K562 (cell line): Measurements from ENCODE around the gene AMIGO1. TPM values are rescaled to one million over a fixed set of nuclear protein-coding genes. Genes with fewer than 3 reads are reported as not detected.
A peak's percentile ranks its signal among the peaks of the same experiment; 100 is the strongest.

ENCODE experiments used
- CEBPZ ChIP-seq: fragments of 150-350 bp; IDR thresholded peaks from 2 replicates; pipeline ENCODE4 v1.6.1; 2014; ENCODE audit warnings: low read depth, mild to moderate bottlenecking, low read length, borderline replicate concordance
- ELK1 ChIP-seq: sonication (generic); formaldehyde crosslinking; IDR thresholded peaks from 2 replicates; pipeline ENCODE4 v1.8.1; 2022; ENCODE audit warnings: missing genetic modification reagents
- ESRRB ChIP-seq: fragments of 250-450 bp; sonication (Bioruptor Pico); IDR thresholded peaks from 2 replicates; pipeline ENCODE4 v1.5.0; 2020; ENCODE audit warnings: mild to moderate bottlenecking, moderate library complexity, borderline replicate concordance
- FOXJ2 ChIP-seq: fragments of 200-800 bp; sonication (Bioruptor generic); IDR thresholded peaks from 2 replicates; pipeline ENCODE4 v1.6.1; 2016; ENCODE audit warnings: missing genetic modification characterization, missing compliant biosample characterization
- HDAC1 ChIP-seq, 2 experiments: fragments of 450-650 bp; IDR thresholded peaks; 2 replicates each; pipeline ENCODE4 v1.6.1; 2016 to 2017; ENCODE audit warnings: inconsistent platforms in 1 of 2, mild to moderate bottlenecking in 1 of 2, moderate library complexity in 1 of 2
- HIVEP1 ChIP-seq: fragments of 250-450 bp; sonication (Bioruptor Pico); IDR thresholded peaks from 2 replicates; pipeline ENCODE4 v1.4.0; 2020; ENCODE audit warnings: mild to moderate bottlenecking
- HNRNPH1 ChIP-seq: fragments of 200-400 bp; formaldehyde crosslinking; optimal IDR thresholded peaks from 2 replicates; pipeline ENCODE3; 2017; ENCODE audit warnings: low read depth, mild to moderate bottlenecking, low read length, moderate library complexity
- HOMEZ ChIP-seq: fragments of 250-450 bp; sonication (Bioruptor Pico); IDR thresholded peaks from 2 replicates; pipeline ENCODE4 v1.4.0; 2020; ENCODE audit warnings: mild to moderate bottlenecking, moderate library complexity
- MAX ChIP-seq: sonication (generic); formaldehyde crosslinking; IDR thresholded peaks from 2 replicates; pipeline ENCODE4 v1.9.0; 2022; ENCODE audit warnings: mild to moderate bottlenecking, missing genetic modification reagents
- MBD2 ChIP-seq: sonication (generic); IDR thresholded peaks from 2 replicates; pipeline ENCODE4 v1.6.1; 2016; ENCODE audit warnings: low read depth, borderline replicate concordance
- NCOA4 ChIP-seq: fragments of 450-650 bp; IDR thresholded peaks from 2 replicates; pipeline ENCODE4 v1.6.1; 2018; ENCODE audit warnings: mild to moderate bottlenecking; ENCODE audit not compliant: partially characterized antibody
- NFE2 ChIP-seq: IDR thresholded peaks from 2 replicates; pipeline ENCODE4 v1.6.1; 2014; ENCODE audit warnings: antibody characterized with exemption, low read depth
- NFYB ChIP-seq: IDR thresholded peaks from 2 replicates; pipeline ENCODE4 v1.6.1; 2011; ENCODE audit warnings: mild to moderate bottlenecking, moderate library complexity; ENCODE audit not compliant: insufficient read length; ENCODE audit errors: extremely low read depth
- PHF21A ChIP-seq: fragments of 450-650 bp; IDR thresholded peaks from 2 replicates; pipeline ENCODE4 v1.6.1; 2017; ENCODE audit warnings: low read depth, borderline replicate concordance
- SMARCC2 ChIP-seq: fragments of 450-650 bp; IDR thresholded peaks from 2 replicates; pipeline ENCODE4 v1.6.1; 2017; ENCODE audit warnings: antibody characterized with exemption, moderate library complexity, mild to moderate bottlenecking, low read depth
- XRCC5 ChIP-seq: fragments of 200-400 bp; formaldehyde crosslinking; IDR thresholded peaks from 2 replicates; pipeline ENCODE4 v1.6.1; 2017; ENCODE audit warnings: low read depth, mild to moderate bottlenecking, low read length
- YBX1 ChIP-seq: fragments of 450-650 bp; IDR thresholded peaks from 2 replicates; pipeline ENCODE4 v1.7.1; 2016; ENCODE audit warnings: mild to moderate bottlenecking
- YY1 ChIP-seq, 3 experiments: IDR thresholded peaks; 2 replicates each; pipeline ENCODE4 v1.6.1; 2011; ENCODE audit warnings: low read length in 2 of 3, mild to moderate bottlenecking in 2 of 3, moderate library complexity in 2 of 3, borderline replicate concordance in 1 of 3, control low read depth in 1 of 3, low read depth in 1 of 3; ENCODE audit not compliant: insufficient read depth in 3 of 3, insufficient replicate concordance in 2 of 3, control insufficient read depth in 1 of 3, insufficient read length in 1 of 3; ENCODE audit errors: extremely low read depth in 1 of 3
- ZNF165 ChIP-seq: fragments of 250-450 bp; sonication (Bioruptor Pico); IDR thresholded peaks from 2 replicates; pipeline ENCODE4 v1.4.0; 2020; ENCODE audit warnings: borderline replicate concordance
- ZNF282 ChIP-seq: sonication (generic); formaldehyde crosslinking; IDR thresholded peaks from 2 replicates; pipeline ENCODE4 v1.8.1; 2023; ENCODE audit warnings: missing genetic modification reagents
- ZNF695 ChIP-seq: fragments of 450-650 bp; formaldehyde crosslinking; IDR thresholded peaks from 2 replicates; pipeline ENCODE4 v1.4.0; 2020; ENCODE audit warnings: mild to moderate bottlenecking, moderate library complexity
- polyA plus RNA-seq, 8 experiments: library from polyadenylated mRNA; depleted of rRNA in 4 of 8; stranded (reverse) in 5 of 8; unstranded in 3 of 8; fragments of >200 nt; fragmentation: Nextera tagmentation in 2 of 8; fragmentation: Illumina TruSeq in 1 of 8; extraction: Ambion mirVana in 2 of 8; extraction: Trizol in 1 of 8; gene quantifications; 2 replicates each; pipeline versions ENCODE4 v1.2.1 to v1.2.3, GENCODE V29; 2011 to 2014; ENCODE audit warnings: inconsistent platforms in 1 of 8, missing spikeins in 1 of 8
- total RNA-seq, 7 experiments: library from RNA; depleted of rRNA in 6 of 7; stranded (reverse); fragments of >200 nt in 6 of 7; fragmentation: Illumina TruSeq in 2 of 7; extraction: Trizol in 2 of 7; gene quantifications; 2 replicates each; pipeline versions ENCODE4 v1.2.1 to v1.2.3, GENCODE V29; 2011 to 2021; ENCODE audit warnings: low replicate concordance in 1 of 7

Gene AMIGO1
- total and polyA plus RNA-seq, 9 of the 15 experiments (the other 6 are each of a cell fraction or from before 2014, with no cell fraction given): 0.24 to 1.0 (median 0.54) TPM

GRCh38 chr1:109548321-109549267, 39.1 kb upstream of the AMIGO1 start, which contains the start of gene GNAI3 (continued):
- TF ChIP-seq ELK1 (CRISPR knock-in tag): no peak
- no peak for TF ChIP-seq YBX1
- TF ChIP-seq ZNF165 (CRISPR knock-in tag): no peak; the same call in 1 of the 2 replicates
- peak; percentile 73 for TF ChIP-seq MAX (CRISPR knock-in tag)
- no peak for TF ChIP-seq NFYB
- TF ChIP-seq MBD2: peak; percentile 76
- TF ChIP-seq XRCC5: peak; percentile 59; the same call in 1 of the 2 replicates
- no peak for TF ChIP-seq HIVEP1
- peak; percentile 46; the same call in 1 of the 2 replicates for TF ChIP-seq FOXJ2 (tag)
- TF ChIP-seq SMARCC2: no peak
- peak in 2 of 3 experiments; percentile 69 to 75 for TF ChIP-seq YY1 (IDR thresholded peaks at IDR 0.05; ENCODE audit: borderline replicate concordance in 1 of 3, control insufficient read depth in 1 of 3, extremely low read depth in 1 of 3, insufficient read depth in 3 of 3, insufficient read length in 1 of 3, insufficient replicate concordance in 2 of 3, low read depth in 1 of 3, low read length in 2 of 3)
- no peak for TF ChIP-seq HOMEZ (CRISPR knock-in tag)
- no peak for TF ChIP-seq HNRNPH1
- no peak for TF ChIP-seq NCOA4
- no peak for TF ChIP-seq CEBPZ
- TF ChIP-seq ESRRB (CRISPR knock-in tag): no peak
- peak; percentile 64; the same call in 1 of the 2 replicates for TF ChIP-seq ZNF282 (CRISPR knock-in tag)
- no peak for TF ChIP-seq PHF21A
- no peak for TF ChIP-seq ZNF695 (CRISPR knock-in tag)
- no peak for TF ChIP-seq NFE2
- peak in 1 of 2 experiments; percentile 97; a peak in 2 of 4 replicates for TF ChIP-seq HDAC1 (IDR thresholded peaks at IDR 0.05)
